ENCODE measurements around the gene FNDC3B. TPM values are rescaled to one million over a fixed set of nuclear protein-coding genes. Genes with fewer than 3 reads are reported as not detected.
A peak's percentile ranks its signal among the peaks of the same experiment; 100 is the strongest.

FNDC3B gene
- total RNA-seq, 1 donor from 2014 or later: 54.9 TPM

GRCh38 chr3:172309741-172310427, 270.5 kb downstream of the FNDC3B start:
- no peak overlapping the region for H3K27ac ChIP-seq
- TF ChIP-seq CTCF (IDR thresholded peaks at IDR 0.05): no peak
- no peak for DNase-seq (ENCODE audit: low spot score in 2 of 2)
- H3K27me3 ChIP-seq: no peaks in the 10 kb centered on the region
- peaks cover 0 to 20% of the 10 kb centered on the region in 2 donors for H3K4me1 ChIP-seq
- H3K36me3 ChIP-seq: peaks cover 22 to 42% of the 10 kb centered on the region in 2 donors
- H3K9me3 ChIP-seq: no peaks in the 10 kb centered on the region
- intact Hi-C loops (cut with DNase I): no loop called here
- no peak overlapping the region for H3K4me3 ChIP-seq

- Histone ChIP-seq H3K9me3 (no peaks in the 10 kb centered on the region), H3K4me1 (peaks cover 0 to 22% of the 10 kb centered on the region in 2 donors), H3K36me3 (peaks cover 22 to 42% of the 10 kb centered on the region in 2 donors), H3K27me3 (no peaks in the 10 kb centered on the region), H3K27ac (no peak overlapping the region), H3K4me3 (no peak overlapping the region)
- TF ChIP-seq CTCF (IDR thresholded peaks at IDR 0.05): no peak
- intact Hi-C loops (cut with DNase I): no loop called here
- no peak for DNase-seq (ENCODE audit: low spot score in 2 of 2)
Observed at GRCh38 chr3:172310428-172310760, 271.0 kb downstream of the FNDC3B start.

- no peak for TF ChIP-seq CTCF (IDR thresholded peaks at IDR 0.05)
- no peak overlapping the region for H3K27ac ChIP-seq
- intact Hi-C loops (cut with DNase I): no loop called here
- peaks cover 0 to 27% of the 10 kb centered on the region in 2 donors for H3K4me1 ChIP-seq
- H3K36me3 ChIP-seq: peaks cover 22 to 42% of the 10 kb centered on the region in 2 donors
- no peaks in the 10 kb centered on the region for H3K27me3 ChIP-seq
- no peak overlapping the region for H3K4me3 ChIP-seq
- H3K9me3 ChIP-seq: no peaks in the 10 kb centered on the region
- DNase-seq (ENCODE audit: low spot score in 2 of 2): peak in 1 of 2 donors; percentile 58
Observed at GRCh38 chr3:172311217-172311616, 271.8 kb downstream of the FNDC3B start.

GRCh38 chr3:172312001-172312400, 272.6 kb downstream of the FNDC3B start:
- intact Hi-C loops (cut with DNase I): no loop called here
- no peak for TF ChIP-seq CTCF (IDR thresholded peaks at IDR 0.05)
- H3K9me3 ChIP-seq: no peaks in the 10 kb centered on the region
- H3K36me3 ChIP-seq: peaks cover 21 to 42% of the 10 kb centered on the region in 2 donors
- H3K4me1 ChIP-seq: peaks cover 0 to 35% of the 10 kb centered on the region in 2 donors
- no peak overlapping the region for H3K4me3 ChIP-seq
- H3K27ac ChIP-seq: no peak overlapping the region
- DNase-seq (ENCODE audit: low spot score in 2 of 2): no peak
- H3K27me3 ChIP-seq: no peaks in the 10 kb centered on the region

- intact Hi-C loops (cut with DNase I): no loop called here
- TF ChIP-seq CTCF (IDR thresholded peaks at IDR 0.05): no peak
- Histone ChIP-seq H3K36me3 (peaks cover 16 to 35% of the 10 kb centered on the region in 2 donors), H3K4me1 (peaks cover 0 to 38% of the 10 kb centered on the region in 2 donors), H3K9me3 (no peaks in the 10 kb centered on the region), H3K4me3 (no peak overlapping the region), H3K27me3 (no peaks in the 10 kb centered on the region), H3K27ac (peak overlapping the region in 1 of 2 donors; percentile 80)
- no peak for DNase-seq (ENCODE audit: low spot score in 2 of 2)
Observed at GRCh38 chr3:172312711-172313110, 273.3 kb downstream of the FNDC3B start.

Data from ascending aorta (tissue), 2 donors.